HEK293T (cell line): ENCODE measurements around the gene FAM120B.

ENCODE experiments used
- PKNOX1 ChIP-seq: fragments of 450-650 bp; IDR thresholded peaks from 2 replicates; pipeline ENCODE4 v1.6.1; 2016
- SP1 ChIP-seq: fragments of 450-650 bp; IDR thresholded peaks from 2 replicates; pipeline ENCODE4 v1.6.1; 2017

GRCh38 chr6:170307080-170307545 is 555 bp downstream of the FAM120B start:
- no peak for TF ChIP-seq SP1
- no peak for TF ChIP-seq PKNOX1
